ENCODE data around the gene MEIS2. TPM values are rescaled to one million over a fixed set of nuclear protein-coding genes. Genes with fewer than 3 reads are reported as not detected.

Gene MEIS2
- total RNA-seq, result not detected

DNA sequence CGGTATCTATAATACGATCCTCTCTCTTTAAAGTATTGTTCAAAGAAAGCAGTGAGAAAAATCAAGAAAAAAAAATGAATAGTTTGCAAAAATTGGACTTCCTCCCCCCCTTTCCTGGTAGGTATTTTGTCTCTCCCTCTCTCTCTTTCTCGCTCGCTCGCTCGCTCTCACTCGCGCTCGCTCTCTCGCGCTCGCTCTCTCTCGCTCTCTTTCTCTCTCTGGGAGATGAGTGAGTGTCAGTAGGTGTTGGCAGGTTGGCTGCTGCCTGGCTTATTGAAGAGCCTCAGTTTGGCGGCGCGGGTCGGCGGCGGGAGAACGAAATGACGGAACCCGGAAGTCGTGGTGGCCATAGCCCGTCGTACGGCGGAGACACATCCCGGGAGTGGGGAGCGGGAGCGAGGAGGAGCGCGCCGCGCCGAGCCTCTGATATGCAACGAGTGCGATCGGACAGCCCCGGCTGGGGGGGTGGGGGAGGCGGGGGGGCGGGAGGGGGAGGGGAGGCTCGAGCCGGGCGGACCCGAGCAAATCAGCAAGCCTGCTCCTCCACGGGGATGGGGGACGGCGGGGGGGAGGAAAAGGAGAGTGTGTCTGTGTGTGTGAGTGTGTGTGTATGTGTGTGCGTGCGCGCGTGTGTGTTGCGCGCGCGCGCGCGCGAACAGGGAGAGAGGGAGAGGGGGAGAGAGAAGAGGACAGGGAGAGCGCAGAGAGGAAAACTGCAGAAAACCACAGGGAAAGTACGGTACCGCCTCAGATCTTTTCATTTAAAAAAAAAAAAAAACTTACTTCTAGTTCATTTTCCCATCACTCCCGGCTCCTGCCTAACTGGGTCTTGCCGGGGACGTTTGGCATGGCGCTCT lies at the start of gene MEIS2:
Gene MEIS2 (minus strand): TSS at position 441 of the 857 bp plus-strand sequence. CDS start 1,083 bp downstream, outside the sequence.

Small RNA genes within 50 kb of the gene (microRNA-seq; reads per million reads assigned to microRNA genes)
- not detected for gene MIR8063 (ENCODE audit: borderline microRNAs expressed, borderline replicate concordance)
